Measurements from ENCODE around the gene HAPSTR1. TPM values are rescaled to one million over a fixed set of nuclear protein-coding genes. Genes with fewer than 3 reads are reported as not detected.

Gene HAPSTR1
- total RNA-seq, 1 donor from 2014 or later = 55.2 TPM

GRCh38 chr16:9096416-9096952 is 5.0 kb downstream of the HAPSTR1 start:
- DNase-seq (ENCODE audit: low spot score) = no peak

GRCh38 chr16:9097266-9098219 is 6.1 kb downstream of the HAPSTR1 start:
- DNase-seq (ENCODE audit: low spot score) = no peak

- DNase-seq (ENCODE audit: low spot score) = no peak
Observed at GRCh38 chr16:9098377-9099090, 7.1 kb downstream of the HAPSTR1 start.

GRCh38 chr16:9099131-9099625 is 7.7 kb downstream of the HAPSTR1 start:
- DNase-seq (ENCODE audit: low spot score) = no peak

- no peak for DNase-seq (ENCODE audit: low spot score)
Observed at GRCh38 chr16:9102379-9102778, 10.9 kb downstream of the HAPSTR1 start.

- DNase-seq (ENCODE audit: low spot score) = no peak
Observed at GRCh38 chr16:9102943-9103342, 11.5 kb downstream of the HAPSTR1 start.

- DNase-seq (ENCODE audit: low spot score) = no peak
Observed at GRCh38 chr16:9103546-9103945, 12.1 kb downstream of the HAPSTR1 start.

- DNase-seq (ENCODE audit: low spot score) = no peak
Observed at GRCh38 chr16:9105189-9105588, 13.7 kb downstream of the HAPSTR1 start.

- DNase-seq (ENCODE audit: low spot score) = no peak
Observed at GRCh38 chr16:9107025-9107970, 15.9 kb downstream of the HAPSTR1 start.

GRCh38 chr16:9109255-9109654 is 17.8 kb downstream of the HAPSTR1 start:
- no peak for DNase-seq (ENCODE audit: low spot score)

- no peak for DNase-seq (ENCODE audit: low spot score)
Observed at GRCh38 chr16:9112166-9112843, 20.9 kb downstream of the HAPSTR1 start.

GRCh38 chr16:9112844-9113186 is 21.4 kb downstream of the HAPSTR1 start:
- no peak for DNase-seq (ENCODE audit: low spot score)

GRCh38 chr16:9113707-9114106 is 22.3 kb downstream of the HAPSTR1 start:
- no peak for DNase-seq (ENCODE audit: low spot score)

GRCh38 chr16:9114112-9114511 is 22.7 kb downstream of the HAPSTR1 start:
- no peak for DNase-seq (ENCODE audit: low spot score)

GRCh38 chr16:9114842-9115241 is 23.4 kb downstream of the HAPSTR1 start:
- DNase-seq (ENCODE audit: low spot score) = no peak

GRCh38 chr16:9115277-9115676 is 23.8 kb downstream of the HAPSTR1 start:
- DNase-seq (ENCODE audit: low spot score) = no peak

GRCh38 chr16:9116141-9116540 is 24.7 kb downstream of the HAPSTR1 start:
- DNase-seq (ENCODE audit: low spot score) = no peak

GRCh38 chr16:9118170-9118569 is 26.7 kb downstream of the HAPSTR1 start:
- DNase-seq (ENCODE audit: low spot score) = no peak

- no peak for DNase-seq (ENCODE audit: low spot score)
Observed at GRCh38 chr16:9119795-9120194, 28.4 kb downstream of the HAPSTR1 start.

GRCh38 chr16:9122342-9122741 is 30.9 kb downstream of the HAPSTR1 start:
- DNase-seq (ENCODE audit: low spot score) = no peak

GRCh38 chr16:9122969-9123368 is 31.5 kb downstream of the HAPSTR1 start:
- no peak for DNase-seq (ENCODE audit: low spot score)
